Measurements from ENCODE around the gene ANKRD35.
A peak's percentile ranks its signal among the peaks of the same experiment; 100 is the strongest.
"Not testable (repeated sequence)": the region's sequence is repeated elsewhere in the genome, so short reads cannot be mapped to it uniquely, and the experiment has no call there.

Gene ANKRD35

GRCh38 chr1:145823565-145824498, 61.8 kb downstream of the ANKRD35 start, which contains the start of the genes POLR3C and RNF115:
Gene POLR3C, plus strand, starts transcription at chr1:145824200. Its CDS starts 1,577 bp downstream, at chr1:145825777.
Gene RNF115, minus strand, starts transcription at chr1:145824095. Its CDS starts 222 bp downstream, at chr1:145823873.
- Histone ChIP-seq H3K9me3 (ENCODE audit: control insufficient read depth, insufficient read depth, low read length) (no peaks in the 10 kb centered on the region), H3K9ac (ENCODE audit: low read depth, low read length) (peak within 1 kb of the TSS; percentile 87), H3K36me3 (ENCODE audit: insufficient read depth, low read length) (peaks cover 14% of the 10 kb centered on the region; the same call in 1 of the 2 replicates), H3K4me1 (ENCODE audit: insufficient read depth, low read length) (no peaks in the 10 kb centered on the region)

- not testable (repeated sequence) for H3K36me3 ChIP-seq (ENCODE audit: insufficient read depth, low read length); H3K9ac ChIP-seq (ENCODE audit: low read depth, low read length); H3K9me3 ChIP-seq (ENCODE audit: control insufficient read depth, insufficient read depth, low read length); H3K4me1 ChIP-seq (ENCODE audit: insufficient read depth, low read length)
Observed at GRCh38 chr1:145822779-145823331, 62.8 kb downstream of the ANKRD35 start.

- H3K36me3 ChIP-seq (ENCODE audit: insufficient read depth, low read length); H3K9me3 ChIP-seq (ENCODE audit: control insufficient read depth, insufficient read depth, low read length); H3K4me1 ChIP-seq (ENCODE audit: insufficient read depth, low read length); H3K9ac ChIP-seq (ENCODE audit: low read depth, low read length): not testable (repeated sequence)
Observed at GRCh38 chr1:145818095-145818494, 67.6 kb downstream of the ANKRD35 start.
